ENCODE data around the gene RIMBP2.

DNA sequence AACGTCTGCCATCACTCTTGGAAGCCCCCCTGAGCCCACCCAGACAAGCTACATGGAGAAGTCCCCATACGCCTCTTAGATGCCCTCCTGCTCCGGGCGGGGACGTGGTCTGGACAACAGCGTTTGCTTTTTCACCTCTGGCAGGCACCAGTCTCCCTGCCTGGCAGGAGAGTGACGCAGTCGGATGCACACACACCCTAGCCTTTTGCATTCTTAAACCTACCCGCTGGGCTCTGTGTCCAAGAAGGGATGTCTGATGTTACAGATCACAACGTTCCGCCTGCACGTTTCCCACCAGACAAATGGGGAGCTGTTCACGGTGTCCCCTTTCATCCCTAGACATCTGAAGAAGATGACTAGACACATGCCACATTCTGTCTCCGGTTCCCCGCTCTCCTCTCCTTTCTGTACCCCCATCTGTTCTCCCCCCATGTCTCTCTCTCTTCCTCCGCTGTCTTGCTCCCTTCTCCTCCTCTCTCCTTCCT, 100.2 kb downstream of the RIMBP2 start:
- TF ChIP-seq EZH2 (IDR thresholded peaks at IDR 0.05) (no peak), EZH2phosphoT487 (IDR thresholded peaks at IDR 0.05) (no peak)
